HepG2 (cell line): ENCODE results near the gene TBC1D16. TPM values are rescaled to one million over a fixed set of nuclear protein-coding genes. Genes with fewer than 3 reads are reported as not detected.

Experiments
- ARID2 ChIP-seq: sonication (generic); formaldehyde crosslinking; IDR thresholded peaks from 2 replicates; pipeline ENCODE4 v1.8.1; 2022; ENCODE audit warnings: mild to moderate bottlenecking, missing genetic modification reagents, borderline replicate concordance
- ARNT2 ChIP-seq: sonication (generic); formaldehyde crosslinking; IDR thresholded peaks from 2 replicates; pipeline ENCODE4 v1.8.0; 2022; ENCODE audit warnings: mild to moderate bottlenecking, low read depth, missing genetic modification reagents, moderate library complexity
- ASH2L ChIP-seq: fragments of 300-600, 200-600 bp; sonication (generic); IDR thresholded peaks from 2 replicates; pipeline ENCODE4 v1.7.0; 2017; ENCODE audit warnings: low read depth, mild to moderate bottlenecking, moderate library complexity, mixed read lengths, low read length; ENCODE audit not compliant: insufficient read length
- CBX5 ChIP-seq: sonication (generic); formaldehyde crosslinking; IDR thresholded peaks from 2 replicates; pipeline ENCODE4 v1.4.0; 2020; ENCODE audit warnings: missing genetic modification reagents, borderline replicate concordance
- CCAR2 ChIP-seq: fragments of 200-400 bp; formaldehyde crosslinking; optimal IDR thresholded peaks from 2 replicates; pipeline ENCODE3; 2018; ENCODE audit warnings: low read depth, mild to moderate bottlenecking, low read length, moderate library complexity
- HOXA5 ChIP-seq: sonication (generic); formaldehyde crosslinking; IDR thresholded peaks from 2 replicates; pipeline ENCODE4 v1.4.0; 2020; ENCODE audit warnings: missing genetic modification reagents
- MXD4 ChIP-seq: IDR thresholded peaks from 2 replicates; pipeline ENCODE4 v1.6.1; 2016; ENCODE audit warnings: mild to moderate bottlenecking, missing biosample characterization, missing genetic modification reagents
- NFRKB ChIP-seq: fragments of 450-650 bp; IDR thresholded peaks from 2 replicates; pipeline ENCODE4 v1.6.1; 2017
- PHB2 ChIP-seq: fragments of 450-650 bp; IDR thresholded peaks from 2 replicates; pipeline ENCODE4 v1.6.1; 2018; ENCODE audit not compliant: partially characterized antibody
- POLR2G ChIP-seq: fragments of 200-400 bp; formaldehyde crosslinking; IDR thresholded peaks from 2 replicates; pipeline ENCODE4 v1.6.1; 2018; ENCODE audit warnings: mild to moderate bottlenecking, low read depth, low read length, moderate library complexity
- SMAD9 ChIP-seq: sonication (generic); formaldehyde crosslinking; IDR thresholded peaks from 2 replicates; pipeline ENCODE4 v1.5.1; 2020; ENCODE audit warnings: mild to moderate bottlenecking, missing genetic modification reagents
- SMYD3 ChIP-seq: sonication (generic); formaldehyde crosslinking; IDR thresholded peaks from 2 replicates; pipeline ENCODE4 v1.8.1; 2023; ENCODE audit warnings: mild to moderate bottlenecking, missing genetic modification reagents
- ZBTB42 ChIP-seq: sonication (generic); formaldehyde crosslinking; IDR thresholded peaks from 2 replicates; pipeline ENCODE4 v1.5.0; 2020; ENCODE audit warnings: mild to moderate bottlenecking, missing genetic modification reagents
- ZFAT ChIP-seq: sonication (generic); formaldehyde crosslinking; conservative IDR thresholded peaks from 2 replicates; pipeline ENCODE4 v1.8.1; 2023; ENCODE audit warnings: missing genetic modification reagents, inconsistent platforms
- ZNF605 ChIP-seq: sonication (generic); formaldehyde crosslinking; IDR thresholded peaks from 2 replicates; pipeline ENCODE4 v1.8.0; 2022; ENCODE audit warnings: mild to moderate bottlenecking, missing genetic modification reagents
- ZNF660 ChIP-seq: sonication (generic); formaldehyde crosslinking; IDR thresholded peaks from 2 replicates; pipeline ENCODE4 v1.5.1; 2020; ENCODE audit warnings: mild to moderate bottlenecking, low read depth, missing genetic modification reagents, borderline replicate concordance
- ZNF672 ChIP-seq: sonication (generic); formaldehyde crosslinking; IDR thresholded peaks from 2 replicates; pipeline ENCODE4 v1.8.1; 2022; ENCODE audit warnings: missing genetic modification reagents
- polyA plus RNA-seq, 8 experiments: library from polyadenylated mRNA; depleted of rRNA in 3 of 8; stranded (reverse) in 7 of 8; unstranded in 1 of 8; fragments of >200 nt; fragmentation: Illumina TruSeq in 4 of 8; extraction: Trizol in 4 of 8; gene quantifications; 2 replicates each; pipeline versions ENCODE4 v1.2.1 to v1.2.3, GENCODE V29; 2011 to 2016; ENCODE audit warnings: low read depth in 4 of 8, missing spikeins in 1 of 8, mixed read lengths in 1 of 8; ENCODE audit not compliant: insufficient read depth in 1 of 8
- total RNA-seq, 5 experiments: library from RNA; depleted of rRNA; stranded (reverse); fragments of >200 nt; fragmentation: Illumina TruSeq; extraction: Trizol; gene quantifications; 2 replicates each; pipeline ENCODE4 v1.2.3, GENCODE V29; 2016; ENCODE audit warnings: low read depth in 1 of 5
- TF ChIP-seq, protein P1 (sequence below): sonication (generic); formaldehyde crosslinking; IDR thresholded peaks from 2 replicates; pipeline ENCODE4 v1.9.0; 2021; ENCODE audit warnings: missing genetic modification reagents, mild to moderate bottlenecking, borderline replicate concordance
- TF ChIP-seq, protein P2 (sequence below): sonication (generic); formaldehyde crosslinking; IDR thresholded peaks from 2 replicates; pipeline ENCODE4 v1.4.0; 2020; ENCODE audit warnings: missing genetic modification reagents
- TF ChIP-seq, protein P3 (sequence below): IDR thresholded peaks from 2 replicates; pipeline ENCODE4 v1.6.1; 2016

TBC1D16 gene
- total and polyA plus RNA-seq, 2 of the 13 experiments (the other 11 are each of a cell fraction or from before 2014, with no cell fraction given) = 14.9 to 24.9 TPM

DNA sequence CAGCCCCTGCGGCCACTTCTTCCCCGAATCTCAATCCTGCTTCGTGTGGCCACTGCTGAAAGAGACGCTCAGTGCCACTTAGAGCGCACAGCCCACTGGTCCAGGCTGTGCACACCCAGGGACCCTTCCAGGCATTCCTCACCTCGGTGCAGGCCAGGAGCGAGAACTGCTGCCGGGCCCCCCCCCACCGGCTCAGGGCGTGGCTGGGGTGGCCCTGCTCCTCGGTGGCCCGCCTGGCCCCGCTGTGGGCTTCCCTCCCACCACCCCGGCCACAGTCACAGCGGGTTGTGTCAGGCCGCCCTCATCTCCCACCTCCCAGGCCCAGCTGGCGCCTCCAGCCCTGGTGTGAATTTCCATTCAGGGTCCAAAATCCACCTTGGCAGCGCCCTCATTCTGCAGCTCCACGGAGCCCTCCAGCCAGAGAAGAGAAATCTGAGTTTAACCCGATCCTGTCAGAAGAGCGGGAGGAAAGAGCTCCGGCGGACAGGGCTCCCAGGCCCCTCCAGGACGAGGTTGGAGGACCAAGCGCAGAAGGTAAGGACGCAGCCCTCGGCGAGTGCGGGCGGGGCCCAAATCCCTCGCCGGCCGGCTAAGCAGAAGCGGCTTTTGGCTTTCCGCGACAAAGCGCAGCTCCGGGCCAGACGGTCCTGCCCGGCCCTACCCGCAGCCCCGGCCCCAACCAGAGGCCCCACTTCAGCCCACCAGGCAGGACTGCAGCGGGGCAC lies 12.0 kb downstream of the TBC1D16 start (continued):
- no peak for TF ChIP-seq ZBTB42
- no peak for TF ChIP-seq PHB2
- peak; percentile 56; the same call in 1 of the 2 replicates for TF ChIP-seq MXD4 (CRISPR knock-in tag)
- TF ChIP-seq CCAR2 = peak; percentile 45
- TF ChIP-seq, protein P1, sequence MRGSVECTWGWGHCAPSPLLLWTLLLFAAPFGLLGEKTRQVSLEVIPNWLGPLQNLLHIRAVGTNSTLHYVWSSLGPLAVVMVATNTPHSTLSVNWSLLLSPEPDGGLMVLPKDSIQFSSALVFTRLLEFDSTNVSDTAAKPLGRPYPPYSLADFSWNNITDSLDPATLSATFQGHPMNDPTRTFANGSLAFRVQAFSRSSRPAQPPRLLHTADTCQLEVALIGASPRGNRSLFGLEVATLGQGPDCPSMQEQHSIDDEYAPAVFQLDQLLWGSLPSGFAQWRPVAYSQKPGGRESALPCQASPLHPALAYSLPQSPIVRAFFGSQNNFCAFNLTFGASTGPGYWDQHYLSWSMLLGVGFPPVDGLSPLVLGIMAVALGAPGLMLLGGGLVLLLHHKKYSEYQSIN = no peak
- no peak for TF ChIP-seq ZFAT (CRISPR knock-in tag)
- TF ChIP-seq ARNT2 (CRISPR knock-in tag) = peak; percentile 58
- no peak for TF ChIP-seq NFRKB
- 0 out of 2 replicates have a peak, but pooled peaks have one; percentile 81 for TF ChIP-seq ZNF660 (CRISPR knock-in tag)
- no peak; the same call in 1 of the 2 replicates for TF ChIP-seq HOXA5
- no peak for TF ChIP-seq ZNF672 (CRISPR knock-in tag)
- TF ChIP-seq POLR2G = peak; percentile 84
- TF ChIP-seq SMAD9 (CRISPR knock-in tag) = no peak; the same call in 1 of the 2 replicates
- TF ChIP-seq ARID2 (CRISPR knock-in tag) = no peak
- TF ChIP-seq CBX5 (CRISPR knock-in tag) = peak; percentile 50; the same call in 1 of the 2 replicates
- peak; percentile 84 for TF ChIP-seq ASH2L
- TF ChIP-seq, protein P2, sequence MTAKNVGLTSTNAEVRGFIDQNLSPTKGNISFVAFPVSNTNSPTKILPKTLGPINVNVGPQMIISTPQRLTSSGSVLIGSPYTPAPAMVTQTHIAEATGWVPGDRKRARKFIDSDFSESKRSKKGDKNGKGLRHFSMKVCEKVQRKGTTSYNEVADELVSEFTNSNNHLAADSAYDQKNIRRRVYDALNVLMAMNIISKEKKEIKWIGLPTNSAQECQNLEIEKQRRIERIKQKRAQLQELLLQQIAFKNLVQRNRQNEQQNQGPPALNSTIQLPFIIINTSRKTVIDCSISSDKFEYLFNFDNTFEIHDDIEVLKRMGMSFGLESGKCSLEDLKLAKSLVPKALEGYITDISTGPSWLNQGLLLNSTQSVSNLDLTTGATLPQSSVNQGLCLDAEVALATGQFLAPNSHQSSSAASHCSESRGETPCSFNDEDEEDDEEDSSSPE = peak; percentile 62; the same call in 1 of the 2 replicates
- TF ChIP-seq, protein P3, sequence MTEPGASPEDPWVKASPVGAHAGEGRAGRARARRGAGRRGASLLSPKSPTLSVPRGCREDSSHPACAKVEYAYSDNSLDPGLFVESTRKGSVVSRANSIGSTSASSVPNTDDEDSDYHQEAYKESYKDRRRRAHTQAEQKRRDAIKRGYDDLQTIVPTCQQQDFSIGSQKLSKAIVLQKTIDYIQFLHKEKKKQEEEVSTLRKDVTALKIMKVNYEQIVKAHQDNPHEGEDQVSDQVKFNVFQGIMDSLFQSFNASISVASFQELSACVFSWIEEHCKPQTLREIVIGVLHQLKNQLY (CRISPR knock-in tag) = no peak
- TF ChIP-seq SMYD3 = no peak; the same call in 1 of the 2 replicates
- TF ChIP-seq ZNF605 (CRISPR knock-in tag) = 0 out of 2 replicates have a peak, but pooled peaks have one; percentile 49
